ENCODE data around the gene GREB1L.

GREB1L gene

DNA sequence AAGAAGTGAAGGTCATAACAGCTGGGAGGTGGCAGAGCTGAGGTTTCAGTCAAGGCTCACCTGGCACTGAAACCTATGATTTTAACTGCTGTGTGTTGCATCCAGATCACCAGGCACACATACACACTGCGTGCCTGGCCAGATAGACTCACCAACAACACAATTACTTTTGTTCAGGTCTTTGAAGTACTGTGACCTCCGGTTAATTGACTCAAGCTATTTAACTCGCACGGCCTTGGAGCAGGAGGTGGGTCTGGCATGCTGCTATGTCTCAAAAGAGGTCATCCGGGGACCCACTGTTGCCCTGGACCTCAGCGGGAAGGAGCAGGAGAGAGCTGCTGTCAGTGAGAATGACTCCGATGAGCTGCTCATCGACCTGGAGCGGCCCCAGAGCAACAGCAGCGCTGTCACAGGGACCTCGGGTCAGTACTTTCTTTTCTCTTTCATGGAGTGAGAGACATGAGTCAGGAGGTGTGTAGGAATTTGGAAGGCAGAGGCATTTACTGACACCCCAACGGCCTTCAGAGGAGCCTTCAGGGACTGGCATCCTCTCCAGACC, 254.3 kb downstream of the GREB1L start:
- no peak for DNase-seq

- no peak for DNase-seq
Observed at GRCh38 chr18:21499997-21500396, 258.0 kb downstream of the GREB1L start.

DNA sequence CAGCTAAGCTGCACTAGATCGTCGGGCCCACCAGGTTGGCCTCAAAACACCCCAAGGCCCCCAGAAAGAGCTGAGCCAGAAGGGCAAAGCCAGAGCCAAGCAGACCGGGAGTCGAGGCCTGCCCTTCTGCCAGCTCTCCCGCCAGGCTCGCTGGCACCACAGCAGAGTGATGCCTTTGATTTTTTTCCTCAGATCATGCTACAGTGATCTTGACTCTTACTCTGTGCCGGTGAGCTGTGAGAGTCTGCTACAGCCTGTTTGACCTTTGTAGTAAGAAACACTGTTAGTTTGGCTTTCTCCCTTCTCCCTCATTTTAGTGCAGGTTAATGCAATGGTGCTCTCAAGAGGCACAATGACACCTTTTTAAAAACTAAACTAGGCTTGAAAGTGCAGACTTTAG, 260.6 kb downstream of the GREB1L start:
- no peak for DNase-seq

GRCh38 chr18:21507913-21508701, 266.1 kb downstream of the GREB1L start:
- DNase-seq = no peak

DNA sequence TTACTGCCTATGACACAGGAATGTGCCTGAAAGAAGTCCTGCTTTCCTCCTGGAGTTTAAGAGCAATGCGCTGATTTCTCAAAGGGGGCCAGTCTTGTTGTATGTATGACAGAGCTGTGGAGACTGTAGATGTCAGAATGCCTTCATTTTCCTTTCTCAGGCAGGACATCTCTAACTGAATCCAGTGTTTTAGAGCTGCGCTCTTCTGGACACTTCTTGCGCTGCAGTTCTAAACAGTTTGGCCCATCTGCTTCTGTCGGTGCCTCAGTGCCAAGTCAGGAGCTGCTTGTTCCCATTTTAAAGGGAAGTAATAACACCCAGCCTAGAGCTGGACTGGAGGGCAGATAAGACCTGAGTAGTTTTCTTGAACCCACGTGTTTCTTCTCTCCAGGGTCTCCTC, 267.0 kb downstream of the GREB1L start:
- no peak for DNase-seq

- DNase-seq = no peak
Observed at GRCh38 chr18:21513292-21513691, 271.3 kb downstream of the GREB1L start.

GRCh38 chr18:21513741-21514140, 271.7 kb downstream of the GREB1L start:
- no peak for DNase-seq

GRCh38 chr18:21522530-21522929, 280.5 kb downstream of the GREB1L start:
- no peak for DNase-seq

GRCh38 chr18:21525916-21526315, 283.9 kb downstream of the GREB1L start:
- DNase-seq = no peak

DNA sequence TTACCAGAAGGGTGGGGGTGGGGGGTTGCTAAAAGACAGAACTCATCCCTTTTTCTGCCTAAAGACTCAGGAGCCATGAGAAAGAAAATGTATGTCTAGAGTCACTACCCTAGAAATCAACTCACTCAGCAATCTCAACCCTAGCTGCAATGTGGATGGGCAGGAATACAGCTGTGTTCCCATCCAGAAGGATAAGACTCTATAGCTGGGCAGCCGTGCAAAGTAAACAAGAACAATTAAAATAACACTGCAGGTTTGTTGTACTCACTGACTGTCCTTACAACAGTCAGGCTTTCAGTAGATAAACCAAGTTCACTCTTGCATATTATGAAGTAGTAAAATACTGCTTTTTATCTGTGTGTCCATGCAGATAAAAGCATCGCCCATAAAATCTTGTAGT, 284.4 kb downstream of the GREB1L start:
- no peak for DNase-seq

DNA sequence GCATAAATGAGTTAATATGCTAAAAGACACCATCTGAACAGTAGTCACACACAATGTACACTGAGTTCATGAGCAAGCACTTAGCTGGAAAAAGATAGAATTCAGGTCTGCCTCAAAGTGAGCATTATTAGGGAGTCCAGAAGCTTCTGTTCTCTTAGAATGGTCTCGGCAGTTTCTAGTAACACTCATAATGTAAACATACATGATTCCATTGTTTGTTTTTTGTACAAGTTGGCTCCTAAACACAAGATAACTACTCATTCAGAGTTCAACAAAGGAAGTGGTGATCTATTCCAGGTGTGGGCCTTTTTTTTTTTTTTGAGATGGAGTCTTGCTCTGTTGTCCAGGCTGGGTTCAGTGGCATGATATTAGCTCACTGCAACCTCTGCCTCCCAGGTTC, 292.3 kb downstream of the GREB1L start:
- DNase-seq = no peak

DNA sequence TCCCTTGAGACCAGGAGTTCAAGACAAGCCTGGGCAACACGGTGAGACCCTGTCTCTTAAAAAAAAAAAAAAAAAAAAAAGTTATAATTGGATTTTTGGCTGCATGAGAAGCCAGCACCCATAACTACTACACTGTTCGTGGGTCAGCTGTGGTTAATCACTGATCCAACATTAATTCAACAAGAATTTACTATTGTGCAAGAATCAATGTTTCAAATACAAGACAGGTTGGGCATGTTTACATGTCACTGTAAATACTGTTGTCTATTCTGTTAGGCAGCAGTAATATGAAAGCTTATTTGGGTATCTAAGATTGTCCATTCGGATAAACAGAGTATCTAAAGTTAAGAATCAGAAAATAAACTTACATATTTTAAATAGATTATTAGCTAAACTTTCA, 296.2 kb downstream of the GREB1L start:
- DNase-seq = no peak

DNA sequence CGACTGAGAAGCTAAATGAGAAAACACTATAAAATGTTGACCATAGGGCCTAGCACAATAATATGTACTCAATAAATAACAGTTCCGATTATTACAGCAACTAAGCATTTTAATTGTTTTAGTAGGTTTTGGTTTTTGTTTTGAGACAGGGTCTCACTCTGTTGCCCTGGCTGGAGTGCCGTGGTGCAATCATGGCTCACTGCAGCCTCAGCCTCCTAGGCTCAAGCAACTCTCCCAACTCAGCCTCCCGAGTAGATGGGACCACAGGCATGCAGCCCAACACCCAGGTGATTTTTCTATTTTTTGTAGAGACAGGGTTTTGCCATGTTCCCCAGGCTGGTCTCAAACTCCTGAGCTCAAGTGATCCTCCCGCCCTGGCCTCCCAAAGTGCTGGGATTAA, 304.4 kb downstream of the GREB1L start:
- no peak for DNase-seq

GRCh38 chr18:21548647-21549046, 306.6 kb downstream of the GREB1L start:
- DNase-seq = no peak

DNA sequence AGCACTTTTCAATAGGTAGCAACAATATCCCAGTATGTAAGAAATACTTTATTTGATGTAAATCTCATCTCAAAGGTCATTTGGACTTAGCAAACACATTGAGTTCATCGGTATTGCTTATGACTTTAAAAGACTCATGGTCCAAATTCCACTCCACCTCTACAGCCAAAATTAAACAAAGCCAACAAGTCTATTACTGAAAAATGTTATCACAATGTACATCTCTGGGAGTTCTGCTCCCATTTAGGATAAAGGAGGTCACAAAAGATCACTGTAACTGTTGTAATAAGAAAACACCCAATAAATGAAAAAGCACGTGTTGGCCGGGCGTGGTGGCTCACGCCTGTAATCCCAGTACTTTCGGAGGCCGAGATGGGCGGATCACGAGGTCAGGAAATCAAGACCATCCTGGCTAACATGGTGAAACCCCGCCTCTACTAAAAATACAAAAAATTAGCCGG, 308.5 kb downstream of the GREB1L start:
- DNase-seq = no peak

GRCh38 chr18:21557607-21558253, 315.7 kb downstream of the GREB1L start:
- DNase-seq = no peak

- no peak for DNase-seq
Observed at GRCh38 chr18:21559195-21559594, 317.2 kb downstream of the GREB1L start.

GRCh38 chr18:21571772-21572171, 329.7 kb downstream of the GREB1L start:
- DNase-seq = no peak
